ENCODE data around the gene PTPRM. TPM values are rescaled to one million over a fixed set of nuclear protein-coding genes. Genes with fewer than 3 reads are reported as not detected.

The PTPRM gene
- total RNA-seq, 1 experiment from 2014 or later: 42.3 TPM

DNA sequence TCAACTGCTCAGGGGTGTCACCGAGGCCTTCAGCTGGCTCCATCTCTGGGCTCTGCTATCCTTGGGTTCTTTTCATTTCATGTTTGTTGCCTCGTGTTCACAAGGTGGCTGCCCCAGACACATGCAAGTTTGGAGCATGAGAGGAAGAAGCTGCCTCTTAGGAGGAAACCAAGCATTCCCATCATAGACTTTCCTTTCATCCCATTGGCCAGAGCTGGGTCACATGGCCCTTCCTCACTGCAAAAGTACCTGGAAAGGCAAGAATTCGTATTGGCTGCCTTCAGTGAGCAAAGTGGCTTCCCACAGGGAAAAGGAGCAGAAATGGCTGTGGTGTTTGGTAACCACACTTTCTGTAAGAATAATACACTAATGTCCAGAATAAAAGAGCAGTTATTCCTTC is 886.4 kb downstream of the PTPRM start:
- peaks cover 48% of the 10 kb centered on the region for H3K27me3 Mint-ChIP-seq (ENCODE audit: unreplicated experiment)
- TF ChIP-seq, protein P1, sequence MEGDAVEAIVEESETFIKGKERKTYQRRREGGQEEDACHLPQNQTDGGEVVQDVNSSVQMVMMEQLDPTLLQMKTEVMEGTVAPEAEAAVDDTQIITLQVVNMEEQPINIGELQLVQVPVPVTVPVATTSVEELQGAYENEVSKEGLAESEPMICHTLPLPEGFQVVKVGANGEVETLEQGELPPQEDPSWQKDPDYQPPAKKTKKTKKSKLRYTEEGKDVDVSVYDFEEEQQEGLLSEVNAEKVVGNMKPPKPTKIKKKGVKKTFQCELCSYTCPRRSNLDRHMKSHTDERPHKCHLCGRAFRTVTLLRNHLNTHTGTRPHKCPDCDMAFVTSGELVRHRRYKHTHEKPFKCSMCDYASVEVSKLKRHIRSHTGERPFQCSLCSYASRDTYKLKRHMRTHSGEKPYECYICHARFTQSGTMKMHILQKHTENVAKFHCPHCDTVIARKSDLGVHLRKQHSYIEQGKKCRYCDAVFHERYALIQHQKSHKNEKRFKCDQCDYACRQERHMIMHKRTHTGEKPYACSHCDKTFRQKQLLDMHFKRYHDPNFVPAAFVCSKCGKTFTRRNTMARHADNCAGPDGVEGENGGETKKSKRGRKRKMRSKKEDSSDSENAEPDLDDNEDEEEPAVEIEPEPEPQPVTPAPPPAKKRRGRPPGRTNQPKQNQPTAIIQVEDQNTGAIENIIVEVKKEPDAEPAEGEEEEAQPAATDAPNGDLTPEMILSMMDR (IDR thresholded peaks at IDR 0.05; ENCODE audit: unreplicated experiment): no peak
- H3K27ac Mint-ChIP-seq (ENCODE audit: unreplicated experiment): no peak overlapping the region
- no peaks in the 10 kb centered on the region for H3K36me3 Mint-ChIP-seq (ENCODE audit: insufficient read depth, unreplicated experiment)
- no TSS peak for BruUV-seq (replicated peaks)
- no peak overlapping the region for H3K4me3 Mint-ChIP-seq (ENCODE audit: low read depth, unreplicated experiment)
- peaks cover 3% of the 10 kb centered on the region for H3K9me3 Mint-ChIP-seq (ENCODE audit: low read depth, unreplicated experiment)
- DNase-seq: no peak
- intact Hi-C loops (cut with micrococcal nuclease; ENCODE audit: unreplicated experiment): no loop called here
- CTCF ChIA-PET: interaction anchor here (0.6 kb wide), 1 partner anchor 1190 kb away, joined by 4 read pairs; no protein-coding TSS in a partner anchor
- H3K4me1 Mint-ChIP-seq (ENCODE audit: low read depth, unreplicated experiment): no peaks in the 10 kb centered on the region

GRCh38 chr18:8454136-8454535 is 887.0 kb downstream of the PTPRM start:
- Mint-ChIP-seq H3K4me1 (ENCODE audit: low read depth, unreplicated experiment) (no peaks in the 10 kb centered on the region), H3K36me3 (ENCODE audit: insufficient read depth, unreplicated experiment) (no peaks in the 10 kb centered on the region), H3K9me3 (ENCODE audit: low read depth, unreplicated experiment) (peaks cover 3% of the 10 kb centered on the region), H3K27ac (ENCODE audit: unreplicated experiment) (no peak overlapping the region), H3K27me3 (ENCODE audit: unreplicated experiment) (peaks cover 45% of the 10 kb centered on the region), H3K4me3 (ENCODE audit: low read depth, unreplicated experiment) (no peak overlapping the region)
- TF ChIP-seq, protein P1 (IDR thresholded peaks at IDR 0.05; ENCODE audit: unreplicated experiment): no peak
- CTCF ChIA-PET: interaction anchor here (0.6 kb wide), 1 partner anchor 1191 kb away, joined by 4 read pairs; no protein-coding TSS in a partner anchor
- BruUV-seq (replicated peaks): no TSS peak
- intact Hi-C loops (cut with micrococcal nuclease; ENCODE audit: unreplicated experiment): no loop called here
- DNase-seq: no peak

DNA sequence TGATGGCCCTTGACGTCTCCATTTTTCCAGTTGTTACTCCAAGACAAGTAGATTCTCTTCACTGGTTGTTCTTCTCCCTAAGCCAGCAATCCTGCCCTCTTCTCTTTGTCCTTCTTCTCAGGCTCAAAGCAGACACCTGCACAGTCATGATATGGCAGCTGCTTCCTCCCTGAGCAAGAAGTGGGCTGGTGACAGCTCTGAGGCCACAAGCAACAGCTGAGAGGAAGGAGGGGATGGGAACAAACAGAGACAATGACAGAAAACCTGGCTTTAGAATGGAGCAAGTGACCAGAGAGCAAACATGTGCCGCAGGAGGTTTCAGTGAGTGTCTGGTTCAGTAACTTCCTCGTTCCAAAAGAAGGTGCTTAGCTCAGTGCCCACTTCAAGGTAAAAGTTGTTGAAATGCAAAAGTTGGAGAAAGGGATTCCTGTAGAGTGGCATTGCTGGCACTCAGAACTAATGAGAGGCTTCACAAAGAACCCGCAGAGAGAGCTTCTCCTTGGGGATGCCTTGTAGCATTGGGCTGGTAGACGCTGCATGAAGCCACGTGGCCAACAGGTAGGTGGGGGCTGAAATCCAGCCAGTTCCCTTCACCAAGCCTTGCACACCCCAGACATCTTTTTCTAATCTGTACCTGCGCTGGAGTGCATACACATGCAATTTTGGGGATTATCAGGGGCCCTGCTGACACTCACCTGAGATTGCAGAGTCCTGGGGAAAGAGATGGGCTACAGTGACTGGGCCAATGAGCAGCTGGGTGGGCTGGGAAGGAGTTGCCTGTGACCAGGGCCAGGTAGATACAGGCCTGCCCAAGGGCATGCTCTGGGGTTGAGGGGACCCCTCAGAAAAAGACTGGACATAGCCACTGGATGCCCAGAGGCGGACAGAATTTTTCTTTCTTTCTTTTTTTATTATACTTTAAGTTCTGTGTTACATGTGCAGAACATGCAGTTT is 888.8 kb downstream of the PTPRM start:
- Mint-ChIP-seq H3K27ac (ENCODE audit: unreplicated experiment) (no peak overlapping the region), H3K4me1 (ENCODE audit: low read depth, unreplicated experiment) (no peaks in the 10 kb centered on the region), H3K4me3 (ENCODE audit: low read depth, unreplicated experiment) (no peak overlapping the region), H3K9me3 (ENCODE audit: low read depth, unreplicated experiment) (peaks cover 3% of the 10 kb centered on the region), H3K27me3 (ENCODE audit: unreplicated experiment) (peaks cover 55% of the 10 kb centered on the region), H3K36me3 (ENCODE audit: insufficient read depth, unreplicated experiment) (no peaks in the 10 kb centered on the region)
- CTCF ChIA-PET: no interaction called here
- TF ChIP-seq, protein P1 (IDR thresholded peaks at IDR 0.05; ENCODE audit: unreplicated experiment): no peak
- DNase-seq: no peak
- BruUV-seq (replicated peaks): no TSS peak
- intact Hi-C loops (cut with micrococcal nuclease; ENCODE audit: unreplicated experiment): no loop called here

Data from Calu3 (cell line).